Measurements from ENCODE around the gene XPR1.

XPR1 gene

DNA sequence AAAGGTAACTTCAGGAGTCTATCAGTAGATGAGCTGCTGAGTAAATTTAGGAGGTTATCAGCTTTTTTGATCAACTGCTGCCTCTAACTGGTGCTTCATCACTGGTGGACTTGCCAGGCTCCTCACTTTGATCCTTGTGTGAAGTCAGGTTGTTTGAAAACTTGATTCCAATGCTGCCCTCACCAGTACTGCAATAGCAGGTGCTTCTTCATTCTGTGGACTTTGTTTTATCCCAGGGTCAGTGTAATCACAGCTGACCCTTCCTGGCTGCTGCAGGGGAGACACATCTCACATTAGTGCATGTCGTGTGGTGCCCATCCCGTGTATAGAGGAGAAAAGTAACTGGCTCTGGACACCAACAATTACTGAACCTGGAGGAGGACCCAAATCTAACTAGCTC is 260.9 kb downstream of the XPR1 start:
- DNase-seq (ENCODE audit: low read depth): no peak

GRCh38 chr1:180893614-180894013 is 261.8 kb downstream of the XPR1 start:
- no peak for DNase-seq (ENCODE audit: low read depth)

DNA sequence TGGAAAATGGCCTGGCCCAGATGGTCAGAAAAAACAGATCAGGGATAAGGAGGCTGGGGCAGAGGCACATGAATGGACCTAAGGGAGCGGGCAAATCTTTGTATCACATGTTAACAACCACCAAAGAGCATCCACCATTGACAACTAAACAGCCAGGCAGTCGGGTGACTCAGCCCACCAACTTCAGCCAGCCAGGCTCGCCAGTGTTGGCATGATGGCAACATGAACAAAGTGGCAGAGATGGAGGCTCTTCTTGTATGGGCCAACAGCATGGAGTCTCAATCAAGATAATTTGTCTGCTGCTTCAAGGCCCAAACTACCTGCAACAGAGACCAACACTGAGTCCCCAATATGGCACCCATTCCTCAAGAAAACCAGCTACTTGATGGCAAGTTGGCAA is 264.3 kb downstream of the XPR1 start:
- no peak for DNase-seq (ENCODE audit: low read depth)

DNA sequence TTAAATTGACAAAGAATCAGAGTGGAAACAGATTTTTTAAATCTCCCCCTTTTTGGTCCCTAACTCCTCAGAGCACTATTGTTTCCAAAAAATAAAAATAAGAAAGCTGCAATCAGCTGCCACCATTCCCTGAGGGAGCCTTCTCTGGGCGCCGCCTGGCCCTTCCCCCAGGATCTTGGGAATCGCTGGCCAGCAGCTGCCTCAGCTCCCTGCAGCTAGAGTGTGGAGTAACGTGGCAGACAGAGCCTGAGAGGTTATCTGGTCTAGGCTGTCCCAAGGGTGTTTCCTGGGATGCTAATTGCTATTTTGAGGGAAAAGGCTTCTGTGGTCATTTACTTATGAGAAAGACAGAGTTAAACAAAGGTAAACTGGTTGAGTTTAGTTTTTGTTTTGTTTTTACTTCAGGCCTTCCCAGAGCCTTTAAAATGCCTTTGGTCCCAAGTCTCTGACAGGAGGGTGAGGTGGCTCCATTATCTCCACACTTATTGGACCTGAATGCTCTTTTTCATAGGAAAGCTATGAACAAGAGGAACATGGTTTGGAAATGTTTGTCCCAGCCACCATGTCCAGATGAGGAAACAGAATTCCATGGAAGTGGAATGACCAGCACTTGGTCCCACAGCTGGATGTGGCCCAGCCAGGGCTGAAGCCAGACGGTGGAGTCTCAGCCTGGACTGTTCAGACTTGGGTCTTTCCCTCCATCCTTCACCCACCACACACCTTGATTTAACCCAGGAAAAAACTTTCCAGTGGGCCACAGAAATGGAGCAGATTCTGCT is 266.8 kb downstream of the XPR1 start:
- no peak for DNase-seq (ENCODE audit: low read depth)

- no peak for DNase-seq (ENCODE audit: low read depth)
Observed at GRCh38 chr1:180899262-180899661, 267.4 kb downstream of the XPR1 start.

DNA sequence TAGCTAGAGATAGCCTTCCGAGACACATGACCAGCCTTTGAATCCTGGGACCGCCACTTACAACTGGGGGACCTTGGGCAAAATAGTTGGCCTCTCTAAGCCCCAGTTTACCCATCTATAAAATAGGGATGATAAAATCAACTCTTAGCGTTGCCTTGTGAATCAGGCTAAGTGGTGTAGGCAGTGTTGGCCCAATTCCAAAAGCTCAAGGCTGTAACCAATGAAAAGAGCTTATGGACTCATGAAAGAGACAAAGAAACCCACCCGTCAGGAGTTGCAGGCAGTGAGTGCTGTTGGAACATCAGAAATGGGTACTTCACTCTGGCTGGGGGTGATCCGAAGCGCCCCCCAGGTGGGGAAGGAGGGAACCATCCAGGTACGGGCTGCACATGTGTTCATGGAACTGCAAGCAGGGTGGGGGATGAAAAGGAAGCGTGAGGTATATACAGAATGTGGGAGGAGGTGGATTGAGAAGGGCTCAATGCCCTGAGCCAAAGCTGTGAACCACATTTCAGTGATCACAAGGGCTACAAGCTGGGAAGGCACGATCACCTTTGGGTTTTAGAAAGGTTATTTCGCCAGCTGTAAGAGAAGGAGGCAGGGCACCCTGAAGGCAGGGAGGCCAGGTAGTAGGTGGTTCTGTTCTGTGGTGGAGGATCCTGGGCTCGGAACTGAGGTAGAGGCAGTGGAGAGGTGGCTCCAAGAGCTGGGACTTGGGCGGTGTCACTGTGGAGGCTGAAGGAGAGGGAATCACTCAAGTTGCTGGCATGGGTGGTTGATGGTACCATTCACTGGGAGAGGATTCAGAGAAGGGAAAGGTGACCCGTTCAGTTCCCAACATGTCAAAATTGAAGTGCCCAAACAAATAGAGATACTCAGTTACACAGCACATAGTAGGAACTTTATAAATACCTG is 269.5 kb downstream of the XPR1 start:
- DNase-seq (ENCODE audit: low read depth): no peak

DNA sequence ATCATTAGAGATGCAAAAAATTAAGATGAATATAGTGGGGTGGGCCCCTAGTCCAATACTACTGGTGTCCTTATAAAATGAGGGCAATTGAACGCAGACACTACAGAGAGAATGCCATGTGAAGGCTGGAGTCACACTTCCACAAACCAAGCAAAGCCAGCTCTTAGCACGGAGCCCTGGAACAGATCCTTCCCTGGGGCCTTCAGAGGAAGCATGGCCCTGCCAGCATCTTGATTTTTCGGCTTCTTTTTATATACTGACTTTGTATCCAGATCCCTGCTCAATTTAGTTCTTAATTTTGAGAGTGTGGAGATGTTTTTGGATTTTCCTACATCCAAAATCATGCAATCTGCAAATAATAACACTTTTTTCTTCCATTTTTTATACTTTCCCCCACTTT is 270.7 kb downstream of the XPR1 start:
- no peak for DNase-seq (ENCODE audit: low read depth)

DNA sequence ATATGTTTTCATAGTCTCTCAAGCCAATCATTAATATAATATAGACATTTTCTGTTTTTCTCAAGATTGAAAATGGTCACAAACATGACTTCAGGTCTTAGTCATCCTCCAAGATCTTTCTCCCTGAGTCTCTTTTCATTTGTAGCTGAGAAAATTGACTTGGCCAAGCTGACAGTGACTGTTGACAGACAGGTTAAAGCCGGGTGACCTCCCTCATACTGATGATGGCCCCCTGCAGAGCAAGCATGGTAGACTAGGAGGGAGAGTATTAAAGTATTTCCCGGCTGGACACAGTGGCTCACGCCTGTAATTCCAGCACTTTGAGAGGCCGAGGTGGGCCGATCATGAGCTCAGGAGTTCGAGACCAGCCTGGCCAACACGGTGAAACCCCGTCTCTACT is 274.1 kb downstream of the XPR1 start:
- no peak for DNase-seq (ENCODE audit: low read depth)

- no peak for DNase-seq (ENCODE audit: low read depth)
Observed at GRCh38 chr1:180906511-180906910, 274.7 kb downstream of the XPR1 start.

DNA sequence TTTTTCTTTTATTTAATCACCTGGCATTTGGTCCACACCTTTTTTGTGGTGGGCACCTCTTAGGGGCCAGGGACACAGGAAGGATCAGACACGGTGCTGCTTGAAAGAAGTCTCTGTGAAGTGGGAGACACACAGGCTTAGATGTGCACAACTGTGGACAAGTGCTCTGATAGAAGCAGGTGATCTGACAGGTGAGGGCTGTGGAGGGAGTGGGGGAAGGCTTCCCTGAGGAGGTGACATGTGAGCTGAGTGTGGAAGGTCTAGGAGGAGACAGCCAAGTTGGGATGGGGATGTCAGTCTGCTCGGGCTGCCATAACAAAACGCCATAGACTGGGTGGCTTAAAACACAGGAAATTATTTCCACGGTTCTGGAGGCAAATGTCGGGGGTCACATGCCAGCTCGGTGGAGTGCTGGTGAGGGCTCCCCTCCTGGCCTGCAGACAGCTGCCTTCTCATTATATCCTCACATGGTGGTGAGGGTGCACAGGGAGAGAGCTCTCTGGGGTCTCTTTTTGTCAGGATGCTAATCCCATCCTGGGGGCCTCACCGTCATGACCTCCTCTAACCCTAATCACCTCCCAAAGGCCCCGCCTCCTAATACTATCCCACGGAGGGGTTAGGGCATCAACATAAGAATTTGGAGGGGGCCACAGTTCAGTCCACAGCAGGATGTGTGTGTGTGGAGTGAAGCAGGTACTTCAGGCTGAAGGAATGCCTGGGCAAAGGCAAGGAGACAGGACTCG is 275.7 kb downstream of the XPR1 start:
- no peak for DNase-seq (ENCODE audit: low read depth)

DNA sequence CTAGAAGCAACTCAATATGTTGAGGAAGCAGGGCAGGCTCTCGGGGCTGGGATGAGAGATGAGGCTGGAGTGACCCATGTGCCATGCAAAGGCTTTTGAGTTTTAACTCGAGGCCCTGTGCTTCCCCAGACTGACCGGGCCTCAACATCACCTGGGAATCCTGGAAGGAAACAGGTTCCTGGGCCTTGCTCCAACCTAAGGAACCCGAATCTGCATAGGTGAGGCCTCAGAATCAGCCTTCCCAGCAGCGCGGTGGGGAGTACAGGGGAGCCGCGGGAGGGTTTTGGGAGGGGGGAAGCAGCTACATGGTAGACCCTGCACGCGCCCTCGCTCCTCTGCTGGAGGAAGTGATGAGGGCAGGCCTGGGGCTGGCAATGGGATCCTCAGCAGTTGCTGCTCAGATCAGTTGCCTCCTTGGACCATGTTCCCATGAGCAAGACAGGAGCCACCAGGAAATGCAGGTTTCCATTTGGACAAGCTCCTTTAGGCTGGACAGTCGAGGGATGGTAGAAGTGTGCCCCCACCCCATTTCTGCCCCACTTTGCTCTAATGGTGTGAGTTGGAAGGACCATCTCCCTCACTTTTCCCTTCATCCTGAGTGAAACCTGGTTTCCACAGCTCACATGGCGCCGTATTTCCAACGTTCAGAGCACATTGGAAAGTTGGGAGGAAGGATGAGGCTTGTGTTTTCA is 276.4 kb downstream of the XPR1 start:
- no peak for DNase-seq (ENCODE audit: low read depth)

DNA sequence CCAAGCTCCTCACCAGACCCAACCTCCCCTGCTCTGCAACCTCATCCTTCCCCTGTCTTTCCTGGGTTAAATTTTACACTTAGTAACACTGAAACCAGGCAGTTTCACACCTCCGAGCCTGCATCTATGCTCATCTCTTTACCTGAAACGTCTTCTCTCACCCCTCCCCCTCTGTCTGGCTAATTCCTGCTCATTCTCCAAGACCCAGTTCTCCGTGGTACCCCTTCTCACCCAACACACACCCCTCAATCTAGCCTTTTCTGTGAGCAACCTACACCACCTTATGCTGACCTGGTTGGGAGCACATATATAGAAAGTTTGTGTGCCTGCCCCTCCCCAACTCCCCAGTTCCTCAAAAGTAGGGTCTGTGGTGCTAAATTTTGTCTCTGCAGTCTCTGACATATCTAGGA is 277.2 kb downstream of the XPR1 start:
- no peak for DNase-seq (ENCODE audit: low read depth)

DNA sequence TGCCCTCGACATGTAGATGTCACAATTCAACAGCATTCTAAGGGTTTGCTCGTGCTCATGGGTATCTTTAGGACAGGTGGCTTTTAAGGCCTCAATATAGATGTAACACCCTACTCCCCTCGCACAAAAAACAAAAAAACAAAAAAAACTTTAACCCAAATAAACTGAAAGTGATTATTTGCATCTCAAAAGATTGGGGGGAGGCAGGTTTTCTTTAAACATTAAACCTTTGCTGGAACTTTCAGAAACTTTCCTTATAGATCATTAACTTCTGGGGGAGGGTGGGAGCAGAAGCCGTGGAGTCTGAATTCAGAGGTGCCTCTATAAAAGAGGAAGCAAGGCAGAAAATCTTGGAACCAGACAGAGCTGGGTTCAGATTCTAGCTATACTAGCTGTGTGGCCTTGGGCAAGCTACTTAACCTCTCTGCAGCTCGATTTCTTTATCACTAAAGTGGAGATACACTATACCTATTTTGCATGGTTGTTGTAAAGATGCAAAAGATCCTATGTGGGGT is 277.7 kb downstream of the XPR1 start:
- no peak for DNase-seq (ENCODE audit: low read depth)

- no peak for DNase-seq (ENCODE audit: low read depth)
Observed at GRCh38 chr1:180911640-180912191, 279.9 kb downstream of the XPR1 start.

GRCh38 chr1:180912211-180912800 is 280.5 kb downstream of the XPR1 start:
- no peak for DNase-seq (ENCODE audit: low read depth)

DNA sequence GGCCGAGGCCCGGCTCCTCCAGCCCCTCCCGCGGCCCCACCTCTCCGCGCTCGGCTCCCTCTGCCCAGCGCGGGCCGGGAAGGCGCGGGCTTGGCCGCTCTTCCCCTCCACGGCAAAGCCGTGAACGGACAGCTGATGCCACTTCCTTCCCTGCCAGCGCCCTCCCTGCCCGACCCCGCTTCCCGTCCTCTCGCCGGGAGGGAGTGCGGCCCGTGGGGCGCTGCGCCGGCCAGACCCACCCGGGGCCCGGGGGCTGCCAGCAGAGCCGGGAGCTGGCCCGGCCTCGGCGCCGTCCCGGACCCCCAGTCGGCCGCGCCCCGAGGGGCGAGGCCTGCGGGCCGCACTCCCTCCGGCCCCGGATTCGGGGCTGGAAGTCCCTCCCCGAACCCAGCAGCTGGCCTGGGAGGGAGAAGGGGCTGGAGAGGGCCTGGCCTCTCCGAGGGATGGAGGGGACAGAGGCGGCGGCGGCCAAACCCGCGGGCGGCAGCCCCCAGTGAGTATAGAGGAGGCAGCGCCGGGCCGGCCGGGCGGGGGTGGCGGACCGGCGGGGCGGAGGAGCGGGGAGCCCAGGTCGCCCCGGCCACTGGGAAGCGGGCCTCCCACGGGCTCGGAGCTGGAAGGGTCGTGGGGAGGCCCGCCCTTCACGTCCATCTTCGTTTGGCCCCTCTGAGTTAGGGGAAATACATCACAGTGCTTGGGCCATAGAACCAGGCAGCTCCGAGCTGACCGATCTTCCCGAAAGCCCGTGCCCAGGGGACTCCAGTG is 281.2 kb downstream of the XPR1 start, which contains the start of gene KIAA1614:
TSS of gene KIAA1614 (plus strand) at position 97 of the 765 bp plus-strand sequence. CDS start at position 444, 347 bp downstream.
- DNase-seq (ENCODE audit: low read depth): no peak

GRCh38 chr1:180915426-180915965 is 283.7 kb downstream of the XPR1 start:
- DNase-seq (ENCODE audit: low read depth): no peak

- no peak for DNase-seq (ENCODE audit: low read depth)
Observed at GRCh38 chr1:180916012-180916770, 284.4 kb downstream of the XPR1 start.

- DNase-seq (ENCODE audit: low read depth): no peak
Observed at GRCh38 chr1:180916771-180917170, 284.9 kb downstream of the XPR1 start.

Measured in stimulated activated CD8-positive, alpha-beta memory T cell treated with anti-CD3 and anti-CD28 coated beads, Interleukin-12 subunit alpha, Interleukin-12 subunit beta, amount 100 ng/mL, for 4 hours (primary cell).